Stomach (tissue), 9 donors: ENCODE results near the gene ARFIP1. TPM values are rescaled to one million over a fixed set of nuclear protein-coding genes. Genes with fewer than 3 reads are reported as not detected.

Experiments
- DNase-seq, 2 donors: peaks; one replicate each; pipeline versions ENCODE4 v3.0.0 to v3.0.0-alpha.2; 2013 to 2019
- H3K27ac ChIP-seq, 5 donors: fragments of 200-600 bp in 4 of 5; sonication (generic) in 4 of 5; one replicate each; pipeline ENCODE4 v1.5.1; 2013 to 2019; ENCODE audit warnings: mild to moderate bottlenecking in 1 of 5, moderate library complexity in 1 of 5
- H3K27me3 ChIP-seq, 3 donors: fragments of 200-600 bp; sonication (generic); one replicate each; pipeline ENCODE4 v1.5.1; 2017 to 2019; ENCODE audit warnings: mixed run types in 1 of 3
- H3K36me3 ChIP-seq, 4 donors: fragments of 200-600 bp; sonication (generic); 1 replicate in 3 of 4; 2 replicates in 1 of 4; pipeline ENCODE4 v1.5.1; 2016 to 2019
- H3K4me1 ChIP-seq, 4 donors: fragments of 200-600 bp; sonication (generic); one replicate each; pipeline ENCODE4 v1.5.1; 2016 to 2019
- H3K4me3 ChIP-seq, 4 donors: fragments of 200-600 bp; sonication (generic) in 3 of 4; one replicate each; pipeline ENCODE4 v1.5.1; 2016 to 2019; ENCODE audit warnings: mild to moderate bottlenecking in 1 of 4
- H3K9me3 ChIP-seq, 4 donors: fragments of 200-600 bp; sonication (generic); one replicate each; pipeline ENCODE4 v1.5.1; 2016 to 2019
- EP300 ChIP-seq: sonication (generic); formaldehyde crosslinking; IDR thresholded peaks from one replicate; pipeline ENCODE4 v1.6.1; 2017; ENCODE audit warnings: antibody characterized with exemption
- POLR2A ChIP-seq, 4 donors: fragments of 450-650 bp; IDR thresholded peaks; one replicate each; pipeline ENCODE4 v1.6.1; 2016; ENCODE audit warnings: antibody characterized with exemption in 4 of 4, control low read depth in 2 of 4, mild to moderate bottlenecking in 1 of 4, moderate library complexity in 1 of 4
- POLR2AphosphoS5 ChIP-seq, 3 donors: sonication (generic); formaldehyde crosslinking; IDR thresholded peaks; one replicate each; pipeline ENCODE4 v1.6.1; 2016; ENCODE audit warnings: antibody characterized with exemption in 3 of 3
- WGBS, 5 donors: extraction: QIAGEN DNeasy Blood & Tissue Kit in 3 of 5; methylation state at CpG; one replicate each; pipeline versions ENCODE4 v1.1.5 to v1.1.7; 2013 to 2018; 5-methylcytosine and 5-hydroxymethylcytosine counted together
- intact Hi-C: fragments of 100-400 bp; cut with DNase I; formaldehyde crosslinking; loops from one replicate; pipeline ENCODE4 v1.15.1; 2023; ENCODE audit warnings: low total_unique reads
- polyA plus RNA-seq, 3 donors: library from polyadenylated mRNA; stranded (reverse); fragments of 200-250 nt; gene quantifications; one replicate each; pipeline ENCODE4 v1.2.3, GENCODE V29; 2013
- total RNA-seq, 5 donors: library from RNA; depleted of rRNA; stranded (reverse); fragments of >200 nt; gene quantifications; one replicate each; pipeline versions ENCODE4 v1.1.0 to v1.2.3, GENCODE V29; 2014 to 2016
- TF ChIP-seq, protein P1 (sequence below), 7 experiments: fragments of 450-650 bp in 4 of 7; fragments of 200-600 bp in 3 of 7; sonication (generic) in 3 of 7; IDR thresholded peaks; one replicate each; pipeline ENCODE4 v1.5.1; 2016 to 2019; ENCODE audit warnings: antibody characterized with exemption in 7 of 7, control low read depth in 2 of 7, mild to moderate bottlenecking in 1 of 7
- donor health status: healthy with polysubstance abuse.
- donor health status: Bipolar disorder and iron deficiency.
- donor health status: healthy.

Gene ARFIP1
- total and polyA plus RNA-seq, 8 donors = 15.3 to 103 (median 39.4) TPM

DNA sequence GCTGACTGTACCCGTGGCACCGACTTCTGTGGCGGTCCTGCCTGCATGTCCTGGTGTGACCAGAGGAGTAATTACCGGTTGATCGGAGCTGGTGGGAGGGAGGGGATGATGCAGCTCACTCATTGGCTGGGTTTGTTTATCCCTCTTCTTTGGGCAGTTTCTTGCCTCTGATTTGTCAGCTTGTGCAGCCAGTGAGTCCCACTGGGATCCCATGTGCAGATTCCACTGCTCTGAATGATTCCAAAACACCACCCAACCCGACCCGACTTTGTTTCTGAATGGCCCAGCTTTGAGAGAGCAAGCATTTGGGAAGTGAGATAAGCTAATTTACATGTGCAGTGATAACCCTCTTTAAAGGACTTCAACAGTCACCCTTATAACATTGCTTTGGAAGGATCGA lies 170.2 kb downstream of the ARFIP1 start:
- Histone ChIP-seq H3K36me3 (peaks cover 0 to 17% (median 9%) of the 10 kb centered on the region in 4 donors), H3K4me1 (peaks cover 7 to 20% (median 17%) of the 10 kb centered on the region in 4 donors), H3K9me3 (no peaks in the 10 kb centered on the region), H3K27me3 (no peaks in the 10 kb centered on the region), H3K4me3 (no peak overlapping the region), H3K27ac (peak overlapping the region in 1 of 5 donors; percentile 52)
- no peak for TF ChIP-seq POLR2A (IDR thresholded peaks at IDR 0.05)
- TF ChIP-seq, protein P1, sequence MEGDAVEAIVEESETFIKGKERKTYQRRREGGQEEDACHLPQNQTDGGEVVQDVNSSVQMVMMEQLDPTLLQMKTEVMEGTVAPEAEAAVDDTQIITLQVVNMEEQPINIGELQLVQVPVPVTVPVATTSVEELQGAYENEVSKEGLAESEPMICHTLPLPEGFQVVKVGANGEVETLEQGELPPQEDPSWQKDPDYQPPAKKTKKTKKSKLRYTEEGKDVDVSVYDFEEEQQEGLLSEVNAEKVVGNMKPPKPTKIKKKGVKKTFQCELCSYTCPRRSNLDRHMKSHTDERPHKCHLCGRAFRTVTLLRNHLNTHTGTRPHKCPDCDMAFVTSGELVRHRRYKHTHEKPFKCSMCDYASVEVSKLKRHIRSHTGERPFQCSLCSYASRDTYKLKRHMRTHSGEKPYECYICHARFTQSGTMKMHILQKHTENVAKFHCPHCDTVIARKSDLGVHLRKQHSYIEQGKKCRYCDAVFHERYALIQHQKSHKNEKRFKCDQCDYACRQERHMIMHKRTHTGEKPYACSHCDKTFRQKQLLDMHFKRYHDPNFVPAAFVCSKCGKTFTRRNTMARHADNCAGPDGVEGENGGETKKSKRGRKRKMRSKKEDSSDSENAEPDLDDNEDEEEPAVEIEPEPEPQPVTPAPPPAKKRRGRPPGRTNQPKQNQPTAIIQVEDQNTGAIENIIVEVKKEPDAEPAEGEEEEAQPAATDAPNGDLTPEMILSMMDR (IDR thresholded peaks at IDR 0.05) = no peak
- no peak for TF ChIP-seq POLR2AphosphoS5 (IDR thresholded peaks at IDR 0.05)
- no peak for TF ChIP-seq EP300
- DNase-seq = no peak
- 42 to 66% (median 51%) methylated on average over 8 of the region's 8 CpGs for WGBS, 5 donors
- intact Hi-C loops = no loop called here

GRCh38 chr4:152950402-152951274 lies 170.9 kb downstream of the ARFIP1 start:
- no peak for DNase-seq
- Histone ChIP-seq H3K4me1 (peaks cover 7 to 20% (median 17%) of the 10 kb centered on the region in 4 donors), H3K27ac (peak overlapping the region; percentile 4 to 54 (median 44)), H3K36me3 (peaks cover 0 to 18% (median 9%) of the 10 kb centered on the region in 4 donors), H3K4me3 (no peak overlapping the region), H3K27me3 (no peaks in the 10 kb centered on the region), H3K9me3 (no peaks in the 10 kb centered on the region)
- 38 to 69% (median 51%) methylated on average over 11 of the region's 11 CpGs for WGBS, 5 donors
- TF ChIP-seq EP300 (no peak), POLR2A (IDR thresholded peaks at IDR 0.05) (no peak)
- TF ChIP-seq, protein P1 (IDR thresholded peaks at IDR 0.05) = no peak
- intact Hi-C loops = no loop called here

DNA sequence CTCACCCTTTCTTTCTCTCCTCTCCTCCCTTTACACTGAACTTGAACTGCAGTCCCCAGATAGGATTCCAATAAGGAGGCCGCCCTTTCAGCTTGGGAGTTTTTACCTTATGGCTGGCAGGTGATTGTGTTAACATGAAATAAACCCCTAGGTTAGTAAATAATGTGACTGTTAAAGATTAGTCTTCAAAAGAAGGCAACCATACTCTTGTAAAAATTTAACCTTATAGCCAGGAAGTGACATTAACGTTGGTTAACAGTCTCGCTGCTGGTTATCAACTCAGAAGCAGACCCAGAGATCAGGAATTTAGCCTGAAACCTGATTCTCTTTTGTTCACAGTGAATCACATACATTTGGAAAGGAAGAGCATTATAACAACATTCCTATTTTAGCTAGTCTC lies 171.6 kb downstream of the ARFIP1 start:
- peak overlapping the region in 2 of 5 donors; percentile 4 to 52 for H3K27ac ChIP-seq
- peaks cover 0 to 18% (median 9%) of the 10 kb centered on the region in 4 donors for H3K36me3 ChIP-seq
- TF ChIP-seq EP300 = no peak
- TF ChIP-seq POLR2AphosphoS5 (IDR thresholded peaks at IDR 0.05) = no peak
- TF ChIP-seq, protein P1 (IDR thresholded peaks at IDR 0.05) = no peak
- TF ChIP-seq POLR2A (IDR thresholded peaks at IDR 0.05) = no peak
- 34 to 55% (median 43%) methylated on average over 3 of the region's 3 CpGs for WGBS, 5 donors
- H3K4me1 ChIP-seq = peaks cover 10 to 23% (median 19%) of the 10 kb centered on the region in 4 donors
- no peaks in the 10 kb centered on the region for H3K9me3 ChIP-seq
- no peaks in the 10 kb centered on the region for H3K27me3 ChIP-seq
- H3K4me3 ChIP-seq = no peak overlapping the region
- intact Hi-C loops = no loop called here
- DNase-seq = peak in 1 of 2 donors; percentile 58

DNA sequence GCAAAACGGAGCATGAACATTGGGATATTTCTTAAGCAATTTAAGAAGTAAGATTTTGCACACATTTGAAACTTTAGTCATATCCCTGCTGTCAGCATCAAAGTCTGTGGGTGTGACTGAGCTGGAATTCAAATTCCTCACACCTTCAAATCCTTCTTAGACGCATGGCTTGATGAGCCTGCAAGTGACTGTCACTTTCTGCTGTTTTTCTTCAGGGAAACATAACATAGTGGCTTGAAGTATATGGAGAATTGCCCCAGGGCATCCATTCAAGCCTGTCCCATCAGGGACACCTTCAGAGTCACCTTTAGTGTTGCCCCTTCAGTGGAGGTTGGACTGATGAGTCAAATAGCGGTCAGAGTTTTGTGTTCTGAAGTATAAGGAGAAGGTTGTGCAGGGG lies 173.8 kb downstream of the ARFIP1 start:
- H3K4me1 ChIP-seq = peaks cover 24 to 43% (median 36%) of the 10 kb centered on the region in 4 donors
- no peak overlapping the region for H3K27ac ChIP-seq
- H3K27me3 ChIP-seq = no peaks in the 10 kb centered on the region
- no peaks in the 10 kb centered on the region for H3K9me3 ChIP-seq
- intact Hi-C loops = no loop called here
- WGBS, 5 donors = 82 to 92% (median 88%) methylated on average over 3 of the region's 3 CpGs
- no peak overlapping the region for H3K4me3 ChIP-seq
- TF ChIP-seq, protein P1 (IDR thresholded peaks at IDR 0.05) = no peak
- TF ChIP-seq POLR2A (IDR thresholded peaks at IDR 0.05) = no peak
- TF ChIP-seq EP300 = no peak
- no peak for TF ChIP-seq POLR2AphosphoS5 (IDR thresholded peaks at IDR 0.05)
- H3K36me3 ChIP-seq = peaks cover 0 to 18% (median 9%) of the 10 kb centered on the region in 4 donors
- DNase-seq = no peak
